GM10248 (cell line): ENCODE data around the gene GRIK4.

Experiments
- CTCF ChIA-PET: fragments of 300-600 bp; sonication (Branson Sonifier 250); formaldehyde crosslinking; extraction: SDS; loops from one replicate; lab custom pipeline; 2021; ENCODE audit warnings: antibody characterized with exemption; lab: Yijun Ruan, JAX
- POLR2A ChIA-PET: fragments of 350-650 bp; sonication (Branson Sonifier 250); formaldehyde crosslinking; extraction: SDS; loops from one replicate; lab custom pipeline; 2020; ENCODE audit warnings: antibody characterized with exemption; lab: Yijun Ruan, JAX
- DNase-seq: peaks from one replicate; pipeline ENCODE4 v3.0.0; 2012; ENCODE audit errors: extremely low spot score
- TF ChIP-seq, protein P1 (sequence below): IDR thresholded peaks from 2 replicates; pipeline ENCODE4 v1.5.1; 2012; ENCODE audit warnings: mild to moderate bottlenecking, low read depth; ENCODE audit errors: extremely low read depth, missing control alignments, control extremely low read depth

Gene GRIK4

DNA sequence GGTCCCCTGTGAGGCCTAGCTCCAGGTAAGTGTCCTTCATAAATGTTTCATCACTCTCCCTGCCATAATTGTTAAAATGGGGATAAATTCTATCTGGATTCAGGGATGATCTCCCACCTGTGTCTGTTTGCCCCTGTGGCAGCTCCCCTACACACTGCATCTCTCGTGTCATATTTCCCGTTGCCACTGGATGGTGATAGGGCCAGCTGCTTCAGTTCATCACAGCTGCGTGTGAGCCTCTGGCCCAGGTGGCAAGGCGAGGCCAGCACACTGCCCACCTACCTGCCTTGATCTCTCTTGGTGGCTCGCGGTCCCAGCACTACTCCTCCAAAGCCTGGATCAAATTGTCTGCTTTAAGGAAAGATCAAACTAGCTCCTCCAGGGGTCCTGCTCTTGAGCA lies 187.4 kb downstream of the GRIK4 start:
- ChIA-PET POLR2A (no interaction called here), CTCF (interaction anchor here (1.2 to 1.6 kb wide), 3 partner anchors 14 to 67 kb away, joined by 4 to 5 read pairs (median 4); no protein-coding TSS in a partner anchor)
- DNase-seq, result no peak
- TF ChIP-seq, protein P1, sequence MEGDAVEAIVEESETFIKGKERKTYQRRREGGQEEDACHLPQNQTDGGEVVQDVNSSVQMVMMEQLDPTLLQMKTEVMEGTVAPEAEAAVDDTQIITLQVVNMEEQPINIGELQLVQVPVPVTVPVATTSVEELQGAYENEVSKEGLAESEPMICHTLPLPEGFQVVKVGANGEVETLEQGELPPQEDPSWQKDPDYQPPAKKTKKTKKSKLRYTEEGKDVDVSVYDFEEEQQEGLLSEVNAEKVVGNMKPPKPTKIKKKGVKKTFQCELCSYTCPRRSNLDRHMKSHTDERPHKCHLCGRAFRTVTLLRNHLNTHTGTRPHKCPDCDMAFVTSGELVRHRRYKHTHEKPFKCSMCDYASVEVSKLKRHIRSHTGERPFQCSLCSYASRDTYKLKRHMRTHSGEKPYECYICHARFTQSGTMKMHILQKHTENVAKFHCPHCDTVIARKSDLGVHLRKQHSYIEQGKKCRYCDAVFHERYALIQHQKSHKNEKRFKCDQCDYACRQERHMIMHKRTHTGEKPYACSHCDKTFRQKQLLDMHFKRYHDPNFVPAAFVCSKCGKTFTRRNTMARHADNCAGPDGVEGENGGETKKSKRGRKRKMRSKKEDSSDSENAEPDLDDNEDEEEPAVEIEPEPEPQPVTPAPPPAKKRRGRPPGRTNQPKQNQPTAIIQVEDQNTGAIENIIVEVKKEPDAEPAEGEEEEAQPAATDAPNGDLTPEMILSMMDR, result no peak

DNA sequence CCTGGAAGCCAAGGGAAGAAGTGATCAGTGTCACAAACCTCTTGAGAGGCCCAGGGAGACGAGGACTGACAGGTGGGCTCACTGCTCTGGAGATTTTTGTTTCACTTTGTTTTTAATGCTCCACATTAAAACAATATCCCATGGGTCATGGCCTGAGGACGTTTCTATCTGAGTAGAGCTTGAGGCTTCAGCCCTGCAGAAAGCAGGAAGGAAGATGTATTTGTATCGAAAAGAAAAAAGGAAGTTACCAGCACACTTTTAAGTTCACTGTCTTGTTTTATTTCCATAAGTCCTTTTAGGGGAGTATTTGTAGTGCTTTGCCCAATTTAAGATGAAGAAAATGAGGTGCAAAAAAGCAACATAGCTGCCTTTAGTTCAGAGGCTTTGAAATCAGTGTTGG lies 191.1 kb downstream of the GRIK4 start:
- POLR2A ChIA-PET, result no interaction called here
- DNase-seq, result peak; percentile 33
- TF ChIP-seq, protein P1, result no peak
- CTCF ChIA-PET, result interaction anchor here (1.3 to 7.3 kb wide), 4 partner anchors 9 to 18 kb away, joined by 3 to 50 read pairs (median 7); no protein-coding TSS in a partner anchor

- no peak for DNase-seq
- CTCF ChIA-PET, result interaction anchor here (0.7 to 7.3 kb wide), 7 partner anchors 7 to 400 kb away, joined by 3 to 50 read pairs (median 5); partner anchors contain the start of gene GRIK4
These were observed 192.0 kb downstream of the GRIK4 start for GRCh38 chr11:120703358-120704152.

GRCh38 chr11:120704256-120704750 lies 192.8 kb downstream of the GRIK4 start:
- DNase-seq, result no peak
- TF ChIP-seq, protein P1, result no peak
- POLR2A ChIA-PET, result no interaction called here
- CTCF ChIA-PET, result interaction anchor here (0.9 to 7.3 kb wide), 4 partner anchors 8 to 193 kb away, joined by 3 to 50 read pairs (median 6); partner anchors contain the start of gene GRIK4

More at GRCh38 chr11:120703358-120704152, 192.0 kb downstream of the GRIK4 start:
- POLR2A ChIA-PET, result no interaction called here
- TF ChIP-seq, protein P1, result no peak

DNA sequence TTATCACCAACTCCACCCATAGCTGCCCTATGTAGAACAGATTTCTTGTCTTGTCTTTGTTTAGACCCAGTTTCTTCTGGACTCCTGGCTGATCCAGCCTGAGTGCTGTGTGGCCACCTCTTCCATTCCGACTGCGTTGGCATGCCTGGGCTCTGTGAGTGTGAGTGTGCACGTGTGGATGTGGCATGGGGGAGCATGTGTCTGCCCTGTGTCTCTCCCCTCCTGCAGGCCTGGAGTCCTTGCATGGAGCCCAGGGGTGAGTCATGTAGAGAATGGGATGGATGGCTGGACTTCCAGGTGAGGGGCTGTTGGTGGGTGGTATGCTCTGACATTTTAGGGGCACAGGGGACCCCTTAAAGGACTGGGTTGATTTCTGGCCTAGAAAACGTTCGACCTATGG lies 194.7 kb downstream of the GRIK4 start:
- ChIA-PET POLR2A (no interaction called here), CTCF (interaction anchor here (1.4 to 7.3 kb wide), 5 partner anchors 9 to 195 kb away, joined by 5 to 50 read pairs (median 7); partner anchors contain the start of gene GRIK4)
- DNase-seq, result no peak
- TF ChIP-seq, protein P1, result no peak

GRCh38 chr11:120707098-120707497 lies 195.6 kb downstream of the GRIK4 start:
- ChIA-PET POLR2A (no interaction called here), CTCF (interaction anchor here (1.0 to 7.3 kb wide), 4 partner anchors 8 to 22 kb away, joined by 5 to 50 read pairs (median 8); no protein-coding TSS in a partner anchor)
- TF ChIP-seq, protein P1, result no peak
- no peak for DNase-seq
